ENCODE data around the gene HELZ. TPM values are rescaled to one million over a fixed set of nuclear protein-coding genes. Genes with fewer than 3 reads are reported as not detected.
A peak's percentile ranks its signal among the peaks of the same experiment; 100 is the strongest.
"Not testable (repeated sequence)": the region's sequence is repeated elsewhere in the genome, so short reads cannot be mapped to it uniquely, and the experiment has no call there.

Gene HELZ
- total RNA-seq, 4 donors from 2014 or later = 14.7 to 122 (median 45.9) TPM

- intact Hi-C loops (cut with DNase I; ENCODE audit: low total_unique reads) = no loop called here
These were observed 8.4 kb upstream of the HELZ start for GRCh38 chr17:67253384-67253783.

GRCh38 chr17:67251586-67251985 lies 6.6 kb upstream of the HELZ start:
- intact Hi-C loops (cut with DNase I; ENCODE audit: low total_unique reads); H3K9me3 ChIP-seq; H3K27ac ChIP-seq; DNase-seq; H3K27me3 ChIP-seq; H3K4me1 ChIP-seq; H3K36me3 ChIP-seq; H3K4me3 ChIP-seq: not testable (repeated sequence)

More at GRCh38 chr17:67253384-67253783, 8.4 kb upstream of the HELZ start:
- TF ChIP-seq POLR2A (IDR thresholded peaks at IDR 0.05) = no peak
- TF ChIP-seq, protein P1, sequence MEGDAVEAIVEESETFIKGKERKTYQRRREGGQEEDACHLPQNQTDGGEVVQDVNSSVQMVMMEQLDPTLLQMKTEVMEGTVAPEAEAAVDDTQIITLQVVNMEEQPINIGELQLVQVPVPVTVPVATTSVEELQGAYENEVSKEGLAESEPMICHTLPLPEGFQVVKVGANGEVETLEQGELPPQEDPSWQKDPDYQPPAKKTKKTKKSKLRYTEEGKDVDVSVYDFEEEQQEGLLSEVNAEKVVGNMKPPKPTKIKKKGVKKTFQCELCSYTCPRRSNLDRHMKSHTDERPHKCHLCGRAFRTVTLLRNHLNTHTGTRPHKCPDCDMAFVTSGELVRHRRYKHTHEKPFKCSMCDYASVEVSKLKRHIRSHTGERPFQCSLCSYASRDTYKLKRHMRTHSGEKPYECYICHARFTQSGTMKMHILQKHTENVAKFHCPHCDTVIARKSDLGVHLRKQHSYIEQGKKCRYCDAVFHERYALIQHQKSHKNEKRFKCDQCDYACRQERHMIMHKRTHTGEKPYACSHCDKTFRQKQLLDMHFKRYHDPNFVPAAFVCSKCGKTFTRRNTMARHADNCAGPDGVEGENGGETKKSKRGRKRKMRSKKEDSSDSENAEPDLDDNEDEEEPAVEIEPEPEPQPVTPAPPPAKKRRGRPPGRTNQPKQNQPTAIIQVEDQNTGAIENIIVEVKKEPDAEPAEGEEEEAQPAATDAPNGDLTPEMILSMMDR (IDR thresholded peaks at IDR 0.05) = no peak
- no peaks in the 10 kb centered on the region for H3K27me3 ChIP-seq
- DNase-seq = no peak
- no peaks in the 10 kb centered on the region for H3K9me3 ChIP-seq
- no peak overlapping the region for H3K4me3 ChIP-seq
- no peaks in the 10 kb centered on the region for H3K4me1 ChIP-seq
- H3K36me3 ChIP-seq = no peaks in the 10 kb centered on the region
- no peak overlapping the region for H3K27ac ChIP-seq

GRCh38 chr17:67248291-67248690 lies 3.3 kb upstream of the HELZ start:
- DNase-seq = no peak
- Histone ChIP-seq H3K27ac (no peak overlapping the region), H3K27me3 (no peaks in the 10 kb centered on the region), H3K9me3 (no peaks in the 10 kb centered on the region), H3K4me3 (no peak overlapping the region), H3K36me3 (no peaks in the 10 kb centered on the region), H3K4me1 (no peaks in the 10 kb centered on the region)
- TF ChIP-seq, protein P1 (IDR thresholded peaks at IDR 0.05) = no peak
- TF ChIP-seq POLR2A (IDR thresholded peaks at IDR 0.05) = no peak
- intact Hi-C loops (cut with DNase I; ENCODE audit: low total_unique reads) = no loop called here

DNA sequence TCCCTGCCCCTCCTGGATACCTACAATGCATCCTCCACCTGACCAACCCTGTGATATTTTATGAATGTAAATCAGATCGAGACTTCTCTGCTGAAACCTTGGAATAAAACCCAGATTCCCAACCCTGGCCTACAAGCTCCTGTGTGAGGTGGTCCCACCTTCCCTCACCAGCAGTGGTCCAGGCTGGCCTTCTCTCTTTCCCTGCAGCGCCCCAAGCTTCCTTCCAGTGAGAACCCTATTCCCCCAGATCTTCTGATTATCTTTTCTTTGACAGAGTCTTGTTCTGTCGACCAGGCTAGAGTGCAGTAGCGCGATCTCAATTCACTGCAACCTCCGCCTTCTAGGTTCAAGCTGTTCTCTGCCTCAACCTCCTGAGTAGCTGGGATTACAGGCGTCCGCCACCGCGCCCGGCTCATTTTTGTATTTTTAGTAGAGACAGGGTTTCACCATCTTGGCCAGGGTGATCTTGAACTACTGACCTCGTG lies 2.5 kb upstream of the HELZ start:
- H3K4me1 ChIP-seq = no peaks in the 10 kb centered on the region
- TF ChIP-seq, protein P1 (IDR thresholded peaks at IDR 0.05) = no peak
- TF ChIP-seq POLR2A (IDR thresholded peaks at IDR 0.05) = no peak
- no peaks in the 10 kb centered on the region for H3K9me3 ChIP-seq
- H3K36me3 ChIP-seq = no peaks in the 10 kb centered on the region
- intact Hi-C loops (cut with DNase I; ENCODE audit: low total_unique reads) = no loop called here
- no peak overlapping the region for H3K4me3 ChIP-seq
- H3K27me3 ChIP-seq = no peaks in the 10 kb centered on the region
- no peak for DNase-seq
- H3K27ac ChIP-seq = no peak overlapping the region

GRCh38 chr17:67246653-67247415 lies 1.8 kb upstream of the HELZ start:
- Histone ChIP-seq H3K4me3 (peak overlapping the region in 1 of 2 donors; percentile 83), H3K36me3 (no peaks in the 10 kb centered on the region)

More at GRCh38 chr17:67246653-67247415, 1.8 kb upstream of the HELZ start:
- H3K4me1 ChIP-seq = no peaks in the 10 kb centered on the region
- TF ChIP-seq, protein P1 (IDR thresholded peaks at IDR 0.05) = no peak
- no peak for TF ChIP-seq POLR2A (IDR thresholded peaks at IDR 0.05)
- intact Hi-C loops (cut with DNase I; ENCODE audit: low total_unique reads) = no loop called here
- no peak overlapping the region for H3K27ac ChIP-seq
- no peaks in the 10 kb centered on the region for H3K9me3 ChIP-seq
- H3K27me3 ChIP-seq = no peaks in the 10 kb centered on the region
- peak in 1 of 2 donors; percentile 32 for DNase-seq
